Endodermal cell (in vitro differentiated cells): ENCODE measurements around the gene CUX1. TPM values are rescaled to one million over a fixed set of nuclear protein-coding genes. Genes with fewer than 3 reads are reported as not detected.

Experiments
- DNase-seq: peaks from one replicate; pipeline ENCODE4 v3.0.0-alpha.2; 2017
- H3K27ac ChIP-seq: 2 replicates; pipeline ENCODE4 v1.5.1; 2013; ENCODE audit warnings: mild to moderate bottlenecking, low read depth, low read length, moderate library complexity
- H3K27me3 ChIP-seq: 2 replicates; pipeline ENCODE4 v1.6.1; 2013; ENCODE audit warnings: mild to moderate bottlenecking, low read length, moderate library complexity; ENCODE audit not compliant: insufficient read depth, control insufficient read depth, poor library complexity, severe bottlenecking
- H3K36me3 ChIP-seq: 2 replicates; pipeline ENCODE4 v1.7.0; 2013; ENCODE audit warnings: mild to moderate bottlenecking, low read length, moderate library complexity; ENCODE audit not compliant: control insufficient read depth, insufficient read depth
- H3K4me1 ChIP-seq: one replicate; pipeline ENCODE4 v1.7.0; 2013; ENCODE audit warnings: low read length; ENCODE audit not compliant: control insufficient read depth, insufficient read depth
- H3K4me3 ChIP-seq: 2 replicates; pipeline ENCODE4 v1.5.1; 2013; ENCODE audit warnings: mild to moderate bottlenecking, low read length, moderate library complexity
- H3K9ac ChIP-seq: 2 replicates; pipeline ENCODE4 v1.6.1; 2013; ENCODE audit warnings: mild to moderate bottlenecking, low read length, moderate library complexity; ENCODE audit not compliant: poor library complexity, severe bottlenecking; ENCODE audit errors: extremely low read depth
- H3K9me3 ChIP-seq: 2 replicates; pipeline ENCODE4 v1.6.1; 2013; ENCODE audit warnings: mild to moderate bottlenecking, low read length, moderate library complexity; ENCODE audit not compliant: control insufficient read depth
- H3K27ac Mint-ChIP-seq: 2 replicates; pipeline ENCODE4 v1.8.0; 2020; ENCODE audit warnings: mixed read lengths
- H3K27me3 Mint-ChIP-seq: 2 replicates; pipeline ENCODE4 v1.8.0; 2021; ENCODE audit warnings: mild to moderate bottlenecking, mixed read lengths; ENCODE audit not compliant: insufficient read depth
- H3K36me3 Mint-ChIP-seq: 2 replicates; pipeline ENCODE4 v1.8.0; 2020; ENCODE audit warnings: low read depth, mixed read lengths
- H3K4me1 Mint-ChIP-seq: 2 replicates; pipeline ENCODE4 v1.8.0; 2020; ENCODE audit warnings: mixed read lengths
- H3K4me3 Mint-ChIP-seq: 2 replicates; pipeline ENCODE4 v1.8.0; 2020; ENCODE audit warnings: mild to moderate bottlenecking, moderate library complexity, mixed read lengths
- H3K9me3 Mint-ChIP-seq: 2 replicates; pipeline ENCODE4 v1.8.0; 2020; ENCODE audit warnings: mild to moderate bottlenecking, mixed read lengths
- CTCF ChIP-seq: fragments of 200-600 bp; sonication (generic); conservative IDR thresholded peaks from 2 replicates; pipeline ENCODE4 v1.5.0; 2021; ENCODE audit warnings: antibody characterized with exemption, mild to moderate bottlenecking
- WGBS, 2 experiments: methylation state at CpG; one replicate each; pipeline versions ENCODE4 v1.1.5 to v1.1.7; 2013; ENCODE audit warnings: missing lambda C conversion rate in 2 of 2, mixed read lengths in 1 of 2; ENCODE audit not compliant: insufficient coverage in 1 of 2, insufficient read length in 1 of 2; 5-methylcytosine and 5-hydroxymethylcytosine counted together
- total RNA-seq, 2 donors: library from RNA; stranded (reverse); fragmentation: NEBNext Ultra II Directional in 1 of 2; extraction: Animal tissue kit (Norgen Biotek cat#: 25700) in 1 of 2; gene quantifications; 2 replicates in 1 of 2; 3 replicates in 1 of 2; pipeline ENCODE4 v1.2.1, GENCODE V29; 2021

Gene CUX1
- total RNA-seq, 2 donors from 2014 or later, result 85.1 to 108 TPM

- Mint-ChIP-seq H3K4me3 (no peak overlapping the region), H3K27ac (no peak overlapping the region), H3K27me3 (no peaks in the 10 kb centered on the region), H3K4me1 (no peaks in the 10 kb centered on the region), H3K36me3 (peaks cover 61% of the 10 kb centered on the region), H3K9me3 (no peaks in the 10 kb centered on the region)
- Histone ChIP-seq H3K27me3 (no peaks in the 10 kb centered on the region), H3K4me3 (no peak overlapping the region), H3K9me3 (no peaks in the 10 kb centered on the region), H3K36me3 (peaks cover 69% of the 10 kb centered on the region), H3K4me1 (no peaks in the 10 kb centered on the region), H3K27ac (no peak overlapping the region), H3K9ac (no peak overlapping the region)
- peak; percentile 35 for DNase-seq
- TF ChIP-seq CTCF, result no peak
- 94 to 95% methylated on average over 5 of the region's 5 CpGs for WGBS, 2 experiments
These were observed 289.2 kb downstream of the CUX1 start for GRCh38 chr7:102106625-102107024.

- Histone ChIP-seq H3K36me3 (peaks cover 69% of the 10 kb centered on the region), H3K9me3 (no peaks in the 10 kb centered on the region), H3K9ac (no peak overlapping the region), H3K4me3 (no peak overlapping the region), H3K4me1 (no peaks in the 10 kb centered on the region), H3K27me3 (no peaks in the 10 kb centered on the region), H3K27ac (no peak overlapping the region)
- Mint-ChIP-seq H3K9me3 (no peaks in the 10 kb centered on the region), H3K4me1 (no peaks in the 10 kb centered on the region), H3K27me3 (no peaks in the 10 kb centered on the region), H3K4me3 (no peak overlapping the region), H3K36me3 (peaks cover 61% of the 10 kb centered on the region), H3K27ac (no peak overlapping the region)
- 95 to 96% methylated on average over 15 to 19 of the region's 19 CpGs for WGBS, 2 experiments
- peak; percentile 22 for DNase-seq
- no peak for TF ChIP-seq CTCF
These were observed 290.2 kb downstream of the CUX1 start for GRCh38 chr7:102107474-102108104.

GRCh38 chr7:102111061-102112041 is 293.9 kb downstream of the CUX1 start:
- H3K4me1 Mint-ChIP-seq, result no peaks in the 10 kb centered on the region
- no peaks in the 10 kb centered on the region for H3K27me3 ChIP-seq
- H3K27ac Mint-ChIP-seq, result no peak overlapping the region
- WGBS, 2 experiments, result 95% methylated on average over 19 to 35 of the region's 36 CpGs
- no peaks in the 10 kb centered on the region for H3K27me3 Mint-ChIP-seq
- no peaks in the 10 kb centered on the region for H3K4me1 ChIP-seq
- no peak overlapping the region for H3K9ac ChIP-seq
- H3K4me3 ChIP-seq, result no peak overlapping the region
- peak overlapping the region; percentile 84 for H3K27ac ChIP-seq
- no peak for TF ChIP-seq CTCF
- peaks cover 70% of the 10 kb centered on the region for H3K36me3 ChIP-seq
- no peaks in the 10 kb centered on the region for H3K9me3 ChIP-seq
- DNase-seq, result peak; percentile 45
- no peaks in the 10 kb centered on the region for H3K9me3 Mint-ChIP-seq
- H3K36me3 Mint-ChIP-seq, result peaks cover 62% of the 10 kb centered on the region
- H3K4me3 Mint-ChIP-seq, result no peak overlapping the region
